Measurements from ENCODE around the gene MMRN2.

Gene MMRN2

GRCh38 chr10:86970162-86970981 is 13.0 kb upstream of the MMRN2 start:
- DNase-seq (ENCODE audit: low read depth in 2 of 2) = no peak

GRCh38 chr10:86969421-86970041 is 12.1 kb upstream of the MMRN2 start:
- no peak for DNase-seq (ENCODE audit: low read depth in 2 of 2)

DNA sequence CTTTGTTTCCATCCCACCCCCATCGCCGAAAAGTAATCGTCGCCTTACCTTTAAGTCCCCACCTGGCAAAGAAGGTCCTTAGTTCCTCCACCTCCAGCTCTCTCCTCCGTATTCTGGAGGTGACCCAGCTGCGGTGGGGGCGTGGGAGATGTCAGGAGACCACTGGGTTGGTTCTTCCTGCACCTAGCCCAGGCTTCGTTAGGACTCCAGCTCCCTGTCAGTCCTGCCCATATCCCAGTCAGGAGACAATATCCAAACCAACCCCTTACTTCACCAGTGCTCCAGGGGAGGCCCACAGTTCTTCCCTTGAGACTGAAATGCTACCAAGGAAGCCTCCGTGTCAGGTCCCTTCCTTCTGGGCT is 11.6 kb upstream of the MMRN2 start:
- DNase-seq (ENCODE audit: low read depth in 2 of 2) = no peak

DNA sequence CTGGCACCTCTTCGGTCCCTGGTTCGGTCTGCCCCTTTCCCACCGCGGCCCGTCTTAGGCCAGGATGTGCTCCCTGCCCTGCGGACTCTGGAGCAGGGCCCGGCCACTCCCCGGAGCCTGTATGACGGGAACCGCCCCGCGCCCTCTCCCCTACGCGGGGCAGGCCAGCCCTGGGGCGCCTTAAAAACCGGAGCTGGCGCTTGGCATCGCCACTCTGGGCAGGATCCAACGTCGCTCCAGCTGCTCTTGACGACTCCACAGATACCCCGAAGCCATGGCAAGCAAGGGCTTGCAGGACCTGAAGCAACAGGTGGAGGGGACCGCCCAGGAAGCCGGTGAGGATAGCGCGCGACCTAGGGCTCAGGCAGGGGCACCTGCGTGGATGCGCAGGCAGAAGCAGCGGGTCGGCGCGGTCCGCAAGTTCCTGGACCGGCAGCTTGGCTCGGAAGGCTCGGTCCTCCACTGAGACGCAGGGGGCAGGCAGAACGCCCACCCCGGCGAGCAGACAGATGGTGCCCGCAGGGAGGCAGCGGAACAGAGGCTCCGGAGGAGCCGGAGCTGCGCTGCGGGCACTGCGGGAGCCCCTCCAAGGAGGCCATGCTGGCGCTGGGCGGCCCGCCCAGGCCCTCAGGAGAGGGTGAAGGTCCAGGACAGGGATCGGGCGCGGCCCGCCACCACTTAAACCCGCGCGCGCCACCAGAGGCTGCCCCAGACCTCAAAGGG is 11.0 kb upstream of the MMRN2 start, which contains the start of gene ADIRF:
TSS of gene ADIRF (plus strand) at position 212 of the 723 bp plus-strand sequence. CDS start at position 275, 63 bp downstream.
- no peak for DNase-seq (ENCODE audit: low read depth in 2 of 2)

DNA sequence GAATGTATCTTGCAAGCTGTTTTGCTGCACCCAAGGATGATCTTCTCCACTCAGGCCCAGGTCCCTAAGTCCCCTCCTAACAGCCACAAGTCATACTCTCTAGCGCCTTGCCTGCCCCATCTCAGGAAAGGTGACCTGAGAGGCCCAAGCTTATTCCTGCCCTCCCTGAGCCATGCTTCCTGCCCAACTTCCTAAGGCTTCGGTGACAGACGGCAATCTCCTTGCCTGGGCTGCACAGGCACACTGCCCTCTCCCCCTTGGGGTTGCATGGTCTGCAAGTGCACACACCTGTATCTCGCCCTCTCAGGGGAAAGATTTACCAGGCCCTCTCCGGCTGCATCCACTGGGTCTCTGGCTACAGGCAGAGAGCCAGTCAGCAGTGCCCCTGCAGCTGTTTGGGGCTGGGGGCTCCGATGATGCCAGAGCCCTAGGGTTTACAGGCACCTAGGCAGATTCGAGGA is 10.1 kb upstream of the MMRN2 start:
- no peak for DNase-seq (ENCODE audit: low read depth in 2 of 2)

- DNase-seq (ENCODE audit: low read depth in 2 of 2) = no peak
Measured at GRCh38 chr10:86965986-86966654, 8.7 kb upstream of the MMRN2 start.

GRCh38 chr10:86964847-86965190 is 7.4 kb upstream of the MMRN2 start:
- DNase-seq (ENCODE audit: low read depth in 2 of 2) = no peak

- no peak for DNase-seq (ENCODE audit: low read depth in 2 of 2)
Measured at GRCh38 chr10:86964061-86964846, 6.8 kb upstream of the MMRN2 start.

DNA sequence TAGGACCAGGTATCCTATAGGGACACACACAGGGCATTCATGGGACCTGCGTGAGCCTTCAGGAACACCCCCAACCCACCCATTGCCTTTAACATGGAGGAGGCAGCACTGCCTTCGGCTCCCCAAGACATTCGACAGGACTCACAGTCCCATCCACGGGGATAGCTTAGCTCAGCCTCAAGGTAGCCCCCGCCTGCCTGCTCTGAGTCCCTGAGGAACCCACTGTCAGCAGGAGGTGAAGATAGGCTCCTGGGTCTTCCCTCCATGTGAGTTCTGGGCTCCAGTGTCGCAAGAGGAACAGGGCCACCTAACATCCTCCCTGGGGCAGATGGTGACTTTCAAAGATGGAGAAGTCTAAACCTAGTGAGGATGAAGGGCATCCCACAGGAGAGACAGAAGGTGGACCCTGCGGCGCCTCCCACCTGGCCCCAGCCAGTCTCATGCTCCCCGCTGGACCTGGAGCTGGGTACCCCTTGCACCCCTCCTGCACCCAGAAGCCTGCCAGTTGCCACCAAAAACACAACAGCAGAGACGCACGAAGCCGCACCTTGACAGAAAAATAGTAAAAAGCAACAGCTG is 6.0 kb upstream of the MMRN2 start:
- no peak for DNase-seq (ENCODE audit: low read depth in 2 of 2)

GRCh38 chr10:86962981-86963310 is 5.5 kb upstream of the MMRN2 start:
- DNase-seq (ENCODE audit: low read depth in 2 of 2) = no peak

DNA sequence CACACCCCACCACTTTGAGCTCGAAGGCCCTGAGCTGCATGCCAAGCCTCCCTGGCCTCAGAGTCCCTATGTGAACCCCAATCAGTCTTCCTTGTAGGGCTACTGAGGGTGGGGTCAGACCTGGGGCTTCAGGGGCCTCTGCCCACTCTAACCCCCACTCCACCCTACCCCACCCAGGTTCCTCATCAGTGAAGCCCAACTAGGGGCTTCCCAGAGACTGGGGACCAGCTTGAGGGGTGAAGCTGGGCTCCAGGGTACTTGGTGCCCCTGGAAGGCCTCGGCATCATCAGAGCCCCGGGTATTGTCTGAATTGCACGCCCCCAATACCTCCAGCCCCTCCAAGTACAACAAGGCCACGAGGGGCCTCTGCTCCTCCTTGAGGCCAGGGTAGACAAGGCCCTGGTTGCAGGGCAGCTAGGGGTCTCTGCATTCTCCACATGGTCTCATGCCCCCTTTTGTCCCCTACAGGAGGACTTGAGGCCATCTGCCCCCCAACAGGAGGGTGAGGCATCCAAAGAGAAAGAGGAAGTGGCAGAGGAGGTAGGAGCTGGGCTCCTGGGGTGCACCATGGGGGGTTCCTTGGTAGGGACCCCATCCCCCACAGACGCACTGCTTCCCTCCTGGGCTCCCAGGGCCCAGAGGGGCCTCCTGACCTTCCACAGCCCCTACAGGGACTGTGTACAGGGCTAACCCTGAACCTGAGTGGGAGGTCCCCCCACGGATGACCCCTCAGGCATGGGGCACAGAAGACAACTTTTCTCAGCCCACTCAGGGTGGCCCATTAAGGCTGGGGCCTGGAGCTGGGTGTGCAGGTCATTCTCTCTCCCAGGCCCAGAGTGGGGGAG is 4.9 kb upstream of the MMRN2 start:
- DNase-seq (ENCODE audit: low read depth in 2 of 2) = no peak

- no peak for DNase-seq (ENCODE audit: low read depth in 2 of 2)
Measured at GRCh38 chr10:86961481-86962091, 4.2 kb upstream of the MMRN2 start.

GRCh38 chr10:86960863-86961434 is 3.5 kb upstream of the MMRN2 start:
- no peak for DNase-seq (ENCODE audit: low read depth in 2 of 2)

GRCh38 chr10:86960003-86960862 is 2.8 kb upstream of the MMRN2 start:
- DNase-seq (ENCODE audit: low read depth in 2 of 2) = no peak

DNA sequence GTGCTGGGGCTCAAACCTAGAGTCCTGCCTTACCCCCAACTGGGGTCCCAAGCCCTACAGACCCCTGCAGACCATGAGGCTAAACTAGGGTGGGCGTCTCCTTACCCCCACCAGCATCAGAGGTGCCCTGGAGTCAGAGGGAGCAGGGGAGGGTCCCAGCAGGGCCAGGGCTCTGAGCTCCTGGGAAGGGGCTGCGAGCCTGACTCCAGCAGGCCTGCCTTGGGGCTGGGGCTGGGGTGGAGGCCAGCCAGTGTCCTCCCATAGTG is 2.3 kb upstream of the MMRN2 start:
- no peak for DNase-seq (ENCODE audit: low read depth in 2 of 2)

GRCh38 chr10:86958901-86959736 is 1.7 kb upstream of the MMRN2 start:
- no peak for DNase-seq (ENCODE audit: low read depth in 2 of 2)

DNA sequence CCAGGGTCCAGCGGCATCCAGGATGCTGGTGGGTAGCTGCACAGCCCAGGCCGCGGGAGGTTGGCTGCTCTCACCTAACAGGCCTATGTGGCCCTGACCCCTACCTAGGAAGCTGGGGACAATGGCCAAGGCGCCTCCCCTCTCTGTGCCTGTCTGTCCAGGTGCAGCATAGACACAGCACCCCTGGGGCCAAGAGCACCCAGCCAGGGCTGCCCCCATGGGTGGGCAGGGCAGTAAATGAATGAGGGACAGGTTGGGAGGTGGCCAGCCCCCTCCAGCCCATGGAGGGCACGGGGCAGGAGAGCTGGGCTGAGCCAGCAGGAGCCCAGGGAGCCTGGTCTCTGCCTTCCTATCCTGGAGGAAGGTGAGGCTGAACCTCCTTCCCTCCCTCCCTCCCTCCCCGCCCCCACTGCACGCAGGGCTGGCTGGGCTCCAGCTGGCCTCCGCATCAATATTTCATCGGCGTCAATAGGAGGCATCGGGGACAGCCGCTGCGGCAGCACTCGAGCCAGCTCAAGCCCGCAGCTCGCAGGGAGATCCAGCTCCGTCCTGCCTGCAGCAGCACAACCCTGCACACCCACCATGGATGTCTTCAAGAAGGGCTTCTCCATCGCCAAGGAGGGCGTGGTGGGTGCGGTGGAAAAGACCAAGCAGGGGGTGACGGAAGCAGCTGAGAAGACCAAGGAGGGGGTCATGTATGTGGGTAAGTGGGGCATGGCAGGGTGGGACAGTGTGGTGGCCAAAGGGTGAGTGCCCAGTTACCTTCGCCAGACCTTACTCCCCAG is 893 bp upstream of the MMRN2 start, which contains the start of gene SNCG:
TSS of gene SNCG (plus strand) at position 484 of the 785 bp plus-strand sequence. CDS start at position 583, 99 bp downstream.
- DNase-seq (ENCODE audit: low read depth in 2 of 2) = no peak
